Gastrocnemius medialis (tissue), 4 donors: Measurements from ENCODE around the gene FKBP11. TPM values are rescaled to one million over a fixed set of nuclear protein-coding genes. Genes with fewer than 3 reads are reported as not detected.

ENCODE experiments used
- ATAC-seq, 2 donors: fragments of 150-250 bp; one replicate each; pipeline ENCODE4 v1.9.1; 2016
- DNase-seq, 2 donors: peaks; one replicate each; pipeline ENCODE4 v3.0.0-alpha.2; 2019
- H3K27ac ChIP-seq, 4 donors: fragments of 200-600 bp; sonication (generic); 1 replicate in 1 of 4; 2 replicates in 3 of 4; pipeline ENCODE4 v1.5.1; 2016 to 2018; ENCODE audit warnings: mild to moderate bottlenecking in 2 of 4, moderate library complexity in 1 of 4
- H3K27me3 ChIP-seq, 3 donors: fragments of 200-600 bp; sonication (generic) in 2 of 3; 1 replicate in 1 of 3; 2 replicates in 2 of 3; pipeline versions ENCODE4 v1.5.1 to v1.6.0; 2016 to 2019; ENCODE audit warnings: mild to moderate bottlenecking in 1 of 3, moderate library complexity in 1 of 3
- H3K36me3 ChIP-seq, 2 donors: fragments of 200-600 bp; sonication (generic) in 1 of 2; one replicate each; pipeline ENCODE4 v1.5.1; 2017 to 2018
- H3K4me1 ChIP-seq, 2 donors: fragments of 200-600 bp; sonication (generic) in 1 of 2; one replicate each; pipeline ENCODE4 v1.5.1; 2016 to 2017; ENCODE audit warnings: mild to moderate bottlenecking in 2 of 2
- H3K4me3 ChIP-seq, 4 donors: fragments of 200-600 bp; sonication (generic) in 3 of 4; 1 replicate in 1 of 4; 2 replicates in 3 of 4; pipeline ENCODE4 v1.5.1; 2016 to 2019; ENCODE audit warnings: mild to moderate bottlenecking in 2 of 4
- H3K9me3 ChIP-seq, 3 donors: fragments of 200-600 bp; sonication (generic) in 2 of 3; 1 replicate in 1 of 3; 2 replicates in 2 of 3; pipeline ENCODE4 v1.5.1; 2016 to 2019
- CTCF ChIP-seq, 5 experiments: fragments of 450-650 bp in 3 of 5; fragments of 200-600 bp in 2 of 5; sonication (generic) in 2 of 5; IDR thresholded peaks in 4 of 5; conservative IDR thresholded peaks in 1 of 5; 1 replicate in 4 of 5; 2 replicates in 1 of 5; pipeline ENCODE4 v1.5.1; 2016 to 2019; ENCODE audit warnings: antibody characterized with exemption in 5 of 5, mild to moderate bottlenecking in 3 of 5, moderate library complexity in 3 of 5
- POLR2A ChIP-seq, 2 donors: fragments of 450-650 bp; IDR thresholded peaks; one replicate each; pipeline ENCODE4 v1.6.1; 2017; ENCODE audit warnings: antibody characterized with exemption in 2 of 2, mild to moderate bottlenecking in 2 of 2, moderate library complexity in 2 of 2
- in situ Hi-C, 4 donors: fragments of 200-750 bp; cut with MboI; loops; one replicate each; pipeline versions ENCODE4 v1.15.0 to v1.8.0; 2017; ENCODE audit warnings: low sequenced_read_pairs in 4 of 4
- intact Hi-C: fragments of 100-400 bp; cut with DNase I; formaldehyde crosslinking; loops from one replicate; pipeline ENCODE4 v1.15.1; 2023; ENCODE audit warnings: low total_unique reads
- total RNA-seq, 4 donors: library from RNA; depleted of rRNA; stranded (reverse); fragments of >200 nt; gene quantifications; one replicate each; pipeline versions ENCODE4 v1.1.0 to v1.2.3, GENCODE V29; 2016

Gene FKBP11
- total RNA-seq, 4 donors from 2014 or later, result 2.1 to 3.9 (median 3.0) TPM; not detected in 1

- H3K27ac ChIP-seq, result no peak overlapping the region
- no peaks in the 10 kb centered on the region for H3K9me3 ChIP-seq
- ATAC-seq (no peak), DNase-seq (no peak)
- H3K4me1 ChIP-seq, result peaks cover 7 to 9% of the 10 kb centered on the region in 2 donors
- intact Hi-C loops (no loop called here), in situ Hi-C loops (no loop called here)
- no peaks in the 10 kb centered on the region for H3K36me3 ChIP-seq
- H3K4me3 ChIP-seq, result no peak overlapping the region
- H3K27me3 ChIP-seq, result peaks cover 42 to 45% (median 42%) of the 10 kb centered on the region in 3 donors
- TF ChIP-seq CTCF (IDR thresholded peaks at IDR 0.05 in 4 of 5, conservative IDR thresholded peaks at IDR 0.05 in 1 of 5) (no peak), POLR2A (IDR thresholded peaks at IDR 0.05) (no peak)
These were observed 43.2 kb upstream of the FKBP11 start for GRCh38 chr12:48968467-48968866.

GRCh38 chr12:48967991-48968390, 42.7 kb upstream of the FKBP11 start:
- no peak for ATAC-seq
- H3K4me3 ChIP-seq, result no peak overlapping the region
- TF ChIP-seq POLR2A (IDR thresholded peaks at IDR 0.05) (no peak), CTCF (IDR thresholded peaks at IDR 0.05 in 4 of 5, conservative IDR thresholded peaks at IDR 0.05 in 1 of 5) (no peak)
- no peaks in the 10 kb centered on the region for H3K36me3 ChIP-seq
- DNase-seq, result no peak
- H3K27me3 ChIP-seq, result peaks cover 37 to 40% (median 38%) of the 10 kb centered on the region in 3 donors
- intact Hi-C loops (no loop called here), in situ Hi-C loops (no loop called here)
- no peaks in the 10 kb centered on the region for H3K9me3 ChIP-seq
- H3K4me1 ChIP-seq, result peaks cover 7 to 9% of the 10 kb centered on the region in 2 donors
- H3K27ac ChIP-seq, result no peak overlapping the region

GRCh38 chr12:48966177-48966895, 41.0 kb upstream of the FKBP11 start:
- Histone ChIP-seq H3K4me1 (peaks cover under 1 to 3% of the 10 kb centered on the region in 2 donors), H3K27me3 (peaks cover 20 to 26% (median 26%) of the 10 kb centered on the region in 3 donors), H3K36me3 (no peaks in the 10 kb centered on the region), H3K4me3 (no peak overlapping the region), H3K27ac (no peak overlapping the region), H3K9me3 (no peaks in the 10 kb centered on the region)
- in situ Hi-C loops (no loop called here), intact Hi-C loops (no loop called here)
- no peak for ATAC-seq
- TF ChIP-seq CTCF (IDR thresholded peaks at IDR 0.05 in 4 of 5, conservative IDR thresholded peaks at IDR 0.05 in 1 of 5), result no peak
- TF ChIP-seq POLR2A (IDR thresholded peaks at IDR 0.05), result no peak
- DNase-seq, result no peak

- intact Hi-C loops, result no loop called here
These were observed 40.1 kb upstream of the FKBP11 start for GRCh38 chr12:48965298-48965838.

More at GRCh38 chr12:48965298-48965838, 40.1 kb upstream of the FKBP11 start:
- H3K4me3 ChIP-seq, result no peak overlapping the region
- no peaks in the 10 kb centered on the region for H3K36me3 ChIP-seq
- TF ChIP-seq POLR2A (IDR thresholded peaks at IDR 0.05) (no peak), CTCF (IDR thresholded peaks at IDR 0.05 in 4 of 5, conservative IDR thresholded peaks at IDR 0.05 in 1 of 5) (no peak)
- peaks cover 13 to 19% (median 16%) of the 10 kb centered on the region in 3 donors for H3K27me3 ChIP-seq
- no peaks in the 10 kb centered on the region for H3K4me1 ChIP-seq
- in situ Hi-C loops, result no loop called here
- DNase-seq (no peak), ATAC-seq (no peak)
- no peaks in the 10 kb centered on the region for H3K9me3 ChIP-seq
- no peak overlapping the region for H3K27ac ChIP-seq
